GM21529 (cell line): Measurements from ENCODE around the gene GJC1.

Experiments used
- ATAC-seq: cut with Tn5 transposase; IDR thresholded peaks from one replicate; pipeline ENCODE4 v1.9.1; 2021; ENCODE audit not compliant: unreplicated experiment

The GJC1 gene

GRCh38 chr17:44778656-44779210, 51.4 kb downstream of the GJC1 start:
- no peak for ATAC-seq

GRCh38 chr17:44777394-44778348, 52.4 kb downstream of the GJC1 start:
- ATAC-seq: no peak

- ATAC-seq: no peak
Measured at GRCh38 chr17:44776628-44777393, 53.3 kb downstream of the GJC1 start.

- peak; percentile 3 for ATAC-seq
Measured at GRCh38 chr17:44775838-44776621, 54.1 kb downstream of the GJC1 start.

- ATAC-seq: peak; percentile 91
Measured at GRCh38 chr17:44775136-44775837, 54.8 kb downstream of the GJC1 start.

GRCh38 chr17:44774271-44775135, 55.6 kb downstream of the GJC1 start:
- ATAC-seq: peak; percentile 42

- no peak for ATAC-seq
Measured at GRCh38 chr17:44773140-44773539, 56.9 kb downstream of the GJC1 start.

- ATAC-seq: no peak
Measured at GRCh38 chr17:44772308-44773045, 57.6 kb downstream of the GJC1 start.

GRCh38 chr17:44770166-44770925, 59.7 kb downstream of the GJC1 start:
- ATAC-seq: no peak

- no peak for ATAC-seq
Measured at GRCh38 chr17:44769647-44770084, 60.4 kb downstream of the GJC1 start.

GRCh38 chr17:44769230-44769629, 60.9 kb downstream of the GJC1 start:
- no peak for ATAC-seq

- no peak for ATAC-seq
Measured at GRCh38 chr17:44768505-44769142, 61.5 kb downstream of the GJC1 start.

- no peak for ATAC-seq
Measured at GRCh38 chr17:44767493-44767892, 62.6 kb downstream of the GJC1 start.

GRCh38 chr17:44766409-44767038, 63.6 kb downstream of the GJC1 start:
- no peak for ATAC-seq

GRCh38 chr17:44765965-44766364, 64.1 kb downstream of the GJC1 start:
- ATAC-seq: no peak

GRCh38 chr17:44763170-44763569, 66.9 kb downstream of the GJC1 start:
- no peak for ATAC-seq
